Lung (tissue), 10 donors: ENCODE measurements around the gene GAGE13. TPM values are rescaled to one million over a fixed set of nuclear protein-coding genes. Genes with fewer than 3 reads are reported as not detected.
"Not testable (repeated sequence)": the region's sequence is repeated elsewhere in the genome, so short reads cannot be mapped to it uniquely, and the experiment has no call there.

Source experiments
- ATAC-seq: fragments of 200-7000 bp; cut with Tn5 transposase; one replicate; pipeline ENCODE4 v1.9.1; 2020; ENCODE audit warnings: moderate number of reproducible peaks; ENCODE audit not compliant: insufficient read depth, low FRiP score
- DNase-seq, 3 donors: peaks; one replicate each; pipeline ENCODE4 v3.0.0-alpha.2; 2013 to 2017
- H3K27ac ChIP-seq, 2 donors: one replicate each; pipeline ENCODE4 v1.5.1; 2013; ENCODE audit warnings: mild to moderate bottlenecking in 2 of 2, moderate library complexity in 2 of 2, control low read depth in 1 of 2, inconsistent platforms in 1 of 2, low read depth in 1 of 2, low read length in 1 of 2
- H3K27me3 ChIP-seq, 3 donors: one replicate each; pipeline ENCODE4 v1.5.1; 2013; ENCODE audit warnings: low read length in 2 of 3; ENCODE audit not compliant: control insufficient read depth in 3 of 3, insufficient read depth in 3 of 3
- H3K36me3 ChIP-seq, 4 donors: one replicate each; pipeline ENCODE4 v1.5.1; 2013; ENCODE audit warnings: low read length in 4 of 4, mild to moderate bottlenecking in 1 of 4, moderate library complexity in 1 of 4; ENCODE audit not compliant: control insufficient read depth in 4 of 4, insufficient read depth in 4 of 4
- H3K4me1 ChIP-seq, 5 donors: one replicate each; pipeline ENCODE4 v1.5.1; 2013; ENCODE audit warnings: low read length in 5 of 5, mild to moderate bottlenecking in 2 of 5, moderate library complexity in 1 of 5; ENCODE audit not compliant: control insufficient read depth in 5 of 5, insufficient read depth in 5 of 5
- H3K4me3 ChIP-seq: one replicate; pipeline ENCODE4 v1.5.1; 2013; ENCODE audit warnings: mild to moderate bottlenecking, control low read depth, moderate library complexity
- H3K9ac ChIP-seq, 2 donors: one replicate each; pipeline ENCODE4 v1.5.1; 2013; ENCODE audit warnings: low read length in 2 of 2, control low read depth in 1 of 2; ENCODE audit not compliant: insufficient read depth in 1 of 2
- H3K9me3 ChIP-seq, 4 donors: one replicate each; pipeline ENCODE4 v1.5.1; 2013; ENCODE audit warnings: low read length in 3 of 4, mild to moderate bottlenecking in 1 of 4, moderate library complexity in 1 of 4; ENCODE audit not compliant: control insufficient read depth in 4 of 4, insufficient read depth in 3 of 4
- WGBS, 2 donors: extraction: QIAGEN DNeasy Blood & Tissue Kit; methylation state at CpG; one replicate each; pipeline ENCODE4 v1.1.7; 2013; 5-methylcytosine and 5-hydroxymethylcytosine counted together
- polyA plus RNA-seq, 2 donors: library from polyadenylated mRNA; stranded (reverse); fragments of 200-250 nt; gene quantifications; one replicate each; pipeline ENCODE4 v1.2.1, GENCODE V29; 2013
- total RNA-seq, 2 donors: library from RNA; depleted of rRNA in 1 of 2; stranded (reverse); fragments of >200 nt in 1 of 2; gene quantifications; one replicate each; pipeline ENCODE4 v1.2.1, GENCODE V29; 2014 to 2021
- donor health status: Bipolar disorder and iron deficiency.
- donor health status: healthy.
- donor health status: DM: yes; HTN: yes; CAD: no.

The GAGE13 gene
- total and polyA plus RNA-seq, 4 donors, result not detected

DNA sequence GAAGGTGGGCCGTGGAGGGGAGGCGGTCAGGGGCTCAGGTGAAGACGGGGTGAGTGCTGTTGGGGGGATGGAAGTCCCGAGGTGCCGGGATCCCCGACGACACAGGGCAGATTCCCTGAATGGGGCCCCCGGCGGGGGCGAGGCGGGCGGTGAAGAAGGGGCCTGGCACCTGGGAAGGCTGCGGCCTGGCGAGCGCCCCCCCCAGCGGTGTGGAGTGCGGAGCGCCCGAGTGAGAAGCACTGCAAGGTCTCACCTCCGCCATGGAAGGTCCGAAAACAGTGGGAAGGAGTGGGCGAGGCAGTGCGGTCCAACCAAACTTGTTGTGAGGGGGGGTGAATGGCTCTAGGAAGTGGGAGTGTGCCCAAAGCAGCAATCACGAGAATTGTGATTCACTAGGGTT lies 10.1 kb downstream of the GAGE13 start:
- DNase-seq, H3K4me1 ChIP-seq, H3K27ac ChIP-seq, H3K9me3 ChIP-seq, H3K27me3 ChIP-seq, ATAC-seq, H3K36me3 ChIP-seq, H3K4me3 ChIP-seq, H3K9ac ChIP-seq: not testable (repeated sequence)
- 92% methylated on average over 14 of the region's 24 CpGs; no CpG with 5 or more reads in 1 of the 2 donors for WGBS, 2 donors

DNA sequence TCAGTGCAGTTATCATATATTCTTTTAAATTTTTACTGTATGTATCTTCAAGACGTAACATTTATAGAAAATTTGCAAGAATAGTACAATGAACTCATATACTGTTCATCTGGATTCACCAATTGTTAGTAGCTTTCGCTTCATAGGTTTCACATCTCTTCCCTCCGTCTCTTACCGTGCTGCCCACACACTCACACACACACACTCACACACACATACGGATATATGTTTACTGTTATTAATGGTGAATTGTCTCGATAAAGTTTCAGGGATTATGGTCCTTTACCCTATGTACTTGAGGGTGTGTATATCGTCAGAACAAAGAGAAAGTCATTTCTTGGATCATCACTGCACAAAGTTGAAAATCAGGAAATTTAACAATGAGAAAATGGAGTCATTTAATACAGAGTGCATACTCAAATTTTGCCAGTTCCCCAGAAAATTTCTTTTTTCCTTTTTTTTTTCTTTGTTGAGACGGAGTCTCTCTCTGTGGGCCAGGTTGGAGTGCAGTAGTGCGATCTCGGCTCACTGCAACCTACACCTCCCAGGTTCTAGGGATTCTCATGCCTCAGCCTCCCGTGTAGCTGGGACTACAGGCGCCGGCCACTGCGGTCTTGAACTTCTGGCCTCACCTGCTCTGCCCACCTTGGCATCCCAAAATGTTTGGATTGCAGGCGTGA lies 13.3 kb downstream of the GAGE13 start:
- not testable (repeated sequence) for H3K9me3 ChIP-seq, DNase-seq, ATAC-seq, H3K27ac ChIP-seq, H3K4me1 ChIP-seq, H3K36me3 ChIP-seq, H3K4me3 ChIP-seq, H3K9ac ChIP-seq, H3K27me3 ChIP-seq
- 76 to 83% methylated on average over 11 of the region's 15 CpGs for WGBS, 2 donors

DNA sequence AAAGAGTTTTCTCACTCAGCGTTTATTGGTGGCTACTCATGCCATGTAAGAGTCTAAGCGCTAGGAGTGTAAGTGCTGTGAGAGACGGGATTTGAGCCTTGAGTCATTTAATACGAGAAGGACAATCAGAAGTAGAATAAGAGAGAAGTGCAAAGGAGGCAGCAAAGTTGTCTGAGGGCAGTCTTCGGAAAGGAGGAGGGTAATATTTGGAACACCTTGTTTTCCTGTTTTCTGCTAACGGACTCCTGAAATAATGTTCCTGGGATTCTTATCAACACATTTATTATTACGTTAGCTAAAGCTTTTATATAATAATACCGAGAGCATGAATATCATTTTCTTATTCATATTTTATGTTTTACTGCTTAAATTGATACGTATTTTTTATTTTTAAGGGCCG lies 14.0 kb downstream of the GAGE13 start:
- 81 to 89% methylated on average over 5 to 6 of the region's 10 CpGs for WGBS, 2 donors
- H3K9ac ChIP-seq, H3K9me3 ChIP-seq, H3K4me1 ChIP-seq, H3K36me3 ChIP-seq, ATAC-seq, H3K4me3 ChIP-seq, DNase-seq, H3K27ac ChIP-seq, H3K27me3 ChIP-seq: not testable (repeated sequence)

DNA sequence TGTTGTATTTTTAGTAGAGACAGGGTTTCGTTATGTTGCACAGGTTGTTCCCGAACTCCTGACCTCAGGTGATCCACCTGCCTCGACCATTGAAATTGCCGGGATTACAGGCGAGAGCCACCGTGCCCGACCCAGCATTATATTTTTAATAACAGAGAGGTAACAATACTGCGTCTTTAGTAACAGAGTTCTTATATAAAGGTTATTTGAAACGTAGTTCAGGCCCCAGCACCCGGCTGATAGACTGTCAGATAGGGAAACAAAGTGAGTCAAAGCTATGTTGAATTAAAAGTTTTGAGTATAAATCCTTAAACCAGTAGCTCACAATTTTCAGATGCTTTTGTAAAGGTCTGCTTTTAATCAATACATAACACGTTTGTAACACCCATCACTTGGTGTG lies 14.8 kb downstream of the GAGE13 start:
- H3K36me3 ChIP-seq, ATAC-seq, H3K4me3 ChIP-seq, H3K9me3 ChIP-seq, H3K27ac ChIP-seq, H3K4me1 ChIP-seq, DNase-seq, H3K9ac ChIP-seq, H3K27me3 ChIP-seq: not testable (repeated sequence)
- 84 to 94% methylated on average over 7 of the region's 11 CpGs for WGBS, 2 donors

Other genes starting within 250 kb of the GAGE13 start
- 10 to 100 TPM; 18.1 to 23.1 TPM for gene GPKOW, start 207.8 kb upstream of the GAGE13 start, total RNA-seq
- gene GPKOW, start 207.8 kb upstream of the GAGE13 start, polyA plus RNA-seq, result 10 to 100 TPM in 1 of 2 donors, 1 to 10 TPM in 1; 9.1 to 20.6 TPM
- 10 to 100 TPM in 1 of 2 donors, 1 to 10 TPM in 1; 7.3 to 15.2 TPM for gene MAGIX, start 168.8 kb upstream of the GAGE13 start, total RNA-seq
- 10 to 100 TPM in 1 of 2 donors, 1 to 10 TPM in 1; 9.8 to 19.0 TPM for gene MAGIX, start 168.8 kb upstream of the GAGE13 start, polyA plus RNA-seq
- gene PLP2, start 159.7 kb upstream of the GAGE13 start, total RNA-seq, result 100 to 1,000 TPM in 1 of 2 donors, 1 to 10 TPM in 1; 8.9 to 181 TPM
- gene PLP2, start 159.7 kb upstream of the GAGE13 start, polyA plus RNA-seq, result 100 to 1,000 TPM; 138 to 222 TPM
- gene PRICKLE3, start 145.2 kb upstream of the GAGE13 start, total RNA-seq, result 10 to 100 TPM; 10.0 to 16.3 TPM
- gene PRICKLE3, start 145.2 kb upstream of the GAGE13 start, polyA plus RNA-seq, result 10 to 100 TPM in 1 of 2 donors, 1 to 10 TPM in 1; 7.6 to 12.7 TPM
- 1 to 10 TPM; 3.2 to 5.6 TPM for gene SYP, start 131.4 kb upstream of the GAGE13 start, total RNA-seq
- 1 to 10 TPM; 4.6 to 5.1 TPM for gene SYP, start 131.4 kb upstream of the GAGE13 start, polyA plus RNA-seq
- gene CACNA1F, start 98.2 kb upstream of the GAGE13 start, total RNA-seq, result under 1 TPM; 0.43 to 0.55 TPM
- gene CACNA1F, start 98.2 kb upstream of the GAGE13 start, polyA plus RNA-seq, result under 1 TPM; 0.10 to 0.41 TPM
- 10 to 100 TPM; 14.7 to 22.2 TPM for gene CCDC22, start 96.1 kb upstream of the GAGE13 start, total RNA-seq
- gene CCDC22, start 96.1 kb upstream of the GAGE13 start, polyA plus RNA-seq, result 10 to 100 TPM in 1 of 2 donors, 1 to 10 TPM in 1; 7.8 to 16.9 TPM
- 1 to 10 TPM in 1 of 2 donors, under 1 TPM in 1; 0.40 to 1.4 TPM for gene FOXP3, start 66.9 kb upstream of the GAGE13 start, total RNA-seq
- gene FOXP3, start 66.9 kb upstream of the GAGE13 start, polyA plus RNA-seq, result under 1 TPM; 0.12 to 0.56 TPM
- 1 to 10 TPM; 5.8 to 7.6 TPM for gene PPP1R3F, start 61.8 kb upstream of the GAGE13 start, total RNA-seq
- 1 to 10 TPM; 2.0 to 3.0 TPM for gene PPP1R3F, start 61.8 kb upstream of the GAGE13 start, polyA plus RNA-seq
- gene GAGE10, start 27.9 kb upstream of the GAGE13 start, total RNA-seq, result not detected
- gene GAGE10, start 27.9 kb upstream of the GAGE13 start, polyA plus RNA-seq, result not detected
- gene GAGE12J, start 9.5 kb upstream of the GAGE13 start, total RNA-seq, result not detected
- gene GAGE12J, start 9.5 kb upstream of the GAGE13 start, polyA plus RNA-seq, result not detected
- not detected for gene GAGE12C, start 200.6 kb downstream of the GAGE13 start, total RNA-seq
- gene GAGE12C, start 200.6 kb downstream of the GAGE13 start, polyA plus RNA-seq, result not detected
- gene GAGE12D, start 210.2 kb downstream of the GAGE13 start, total RNA-seq, result not detected
- not detected for gene GAGE12D, start 210.2 kb downstream of the GAGE13 start, polyA plus RNA-seq
- not detected for gene GAGE12E, start 219.7 kb downstream of the GAGE13 start, total RNA-seq
- gene GAGE12E, start 219.7 kb downstream of the GAGE13 start, polyA plus RNA-seq, result not detected
- not detected for gene GAGE12F, start 229.3 kb downstream of the GAGE13 start, total RNA-seq
- not detected for gene GAGE12F, start 229.3 kb downstream of the GAGE13 start, polyA plus RNA-seq
- gene GAGE12G, start 238.8 kb downstream of the GAGE13 start, total RNA-seq, result not detected
- gene GAGE12G, start 238.8 kb downstream of the GAGE13 start, polyA plus RNA-seq, result not detected
- not detected for gene GAGE12H, start 248.4 kb downstream of the GAGE13 start, total RNA-seq
- not detected for gene GAGE12H, start 248.4 kb downstream of the GAGE13 start, polyA plus RNA-seq